H7 (cell line): ENCODE results near the gene CADM2. TPM values are rescaled to one million over a fixed set of nuclear protein-coding genes. Genes with fewer than 3 reads are reported as not detected.
A peak's percentile ranks its signal among the peaks of the same experiment; 100 is the strongest.
"Not testable (repeated sequence)": the region's sequence is repeated elsewhere in the genome, so short reads cannot be mapped to it uniquely, and the experiment has no call there.

Source experiments
- DNase-seq: peaks from one replicate; pipeline ENCODE4 v3.0.0; 2012
- H3K27me3 ChIP-seq: 2 replicates; pipeline ENCODE4 v1.6.0; 2011; ENCODE audit warnings: mild to moderate bottlenecking, low read length; ENCODE audit not compliant: control insufficient read depth, insufficient read depth
- H3K36me3 ChIP-seq: replicated peaks from 2 replicates; pipeline ENCODE4 v1.5.1; 2011; ENCODE audit warnings: low read length; ENCODE audit not compliant: control insufficient read depth, insufficient read depth
- H3K4me3 ChIP-seq: 2 replicates; pipeline ENCODE4 v1.5.1; 2011; ENCODE audit warnings: low read depth, mild to moderate bottlenecking, control low read depth, low read length, moderate library complexity; ENCODE audit not compliant: insufficient read depth
- total RNA-seq: library from RNA; depleted of rRNA; stranded (reverse); fragments of >200 nt; shearing (Covaris generic); gene quantifications from 2 replicates; pipeline ENCODE4 v1.2.3, GENCODE V29; 2014

The CADM2 gene
- total RNA-seq, 1 experiment from 2014 or later = 2.7 TPM

- H3K36me3 ChIP-seq = no peaks in the 10 kb centered on the region
- no peaks in the 10 kb centered on the region for H3K27me3 ChIP-seq
- no peak for DNase-seq
- no peak overlapping the region for H3K4me3 ChIP-seq
Measured at GRCh38 chr3:85502148-85502875, 543.5 kb downstream of the CADM2 start.

GRCh38 chr3:85504129-85504784, 545.5 kb downstream of the CADM2 start:
- H3K4me3 ChIP-seq = peak overlapping the region; percentile 24; the same call in 1 of the 2 replicates
- H3K27me3 ChIP-seq, H3K36me3 ChIP-seq, DNase-seq: not testable (repeated sequence)

DNA sequence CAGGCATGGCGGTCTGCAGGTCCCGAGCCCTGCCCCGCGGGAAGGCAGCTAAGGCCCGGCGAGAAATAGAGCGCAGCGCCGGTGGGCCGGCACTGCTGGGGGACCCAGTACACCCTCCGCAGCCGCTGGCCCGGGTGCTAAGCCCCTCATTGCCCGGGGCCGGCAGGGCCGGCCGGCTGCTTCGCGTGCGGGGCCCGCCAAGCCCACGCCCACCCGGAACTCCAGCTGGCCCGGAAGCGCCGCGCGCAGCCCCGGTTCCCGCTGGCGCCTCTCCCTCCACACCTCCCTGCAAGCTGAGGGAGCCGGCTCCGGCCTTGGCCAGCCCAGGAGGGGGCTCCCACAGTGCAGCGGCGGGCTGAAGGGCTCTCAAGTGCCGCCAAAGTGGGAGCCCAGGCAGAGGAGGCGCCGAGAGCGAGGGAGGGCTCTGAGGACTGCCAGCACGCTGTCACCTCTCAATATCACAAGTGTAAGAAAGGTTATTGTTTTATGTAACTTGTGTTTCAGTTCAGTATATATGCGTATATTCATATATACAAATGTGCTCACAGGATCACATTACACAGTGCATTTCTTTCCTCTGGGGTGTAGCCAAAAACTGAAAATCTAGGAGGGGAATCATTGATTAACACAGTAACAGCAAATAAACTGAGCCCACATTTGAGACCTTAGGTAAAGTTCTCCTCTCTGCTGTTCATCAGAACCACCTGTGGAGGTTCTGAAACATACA, 546.2 kb downstream of the CADM2 start:
- peak overlapping the region; percentile 24; the same call in 1 of the 2 replicates for H3K4me3 ChIP-seq
- not testable (repeated sequence) for DNase-seq, H3K36me3 ChIP-seq, H3K27me3 ChIP-seq

DNA sequence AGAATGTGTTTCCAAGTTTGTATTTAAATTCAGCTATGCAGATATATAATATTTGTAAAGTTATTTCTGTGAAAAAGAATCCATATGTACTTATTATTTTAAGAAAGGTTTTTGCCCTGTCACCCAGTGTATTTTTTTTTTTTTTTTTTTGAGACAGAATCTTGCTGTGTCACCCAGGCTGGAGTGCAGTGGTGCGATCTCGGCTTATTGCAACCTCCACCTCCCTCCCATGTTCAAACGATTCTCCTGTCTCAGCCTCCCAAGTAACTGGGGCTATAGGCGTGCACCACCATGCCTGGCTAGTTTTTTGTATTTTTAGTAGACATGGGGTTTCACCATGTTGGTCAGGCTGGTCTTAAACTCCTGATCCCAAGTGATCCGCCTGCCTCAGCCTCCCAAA, 548.3 kb downstream of the CADM2 start:
- H3K36me3 ChIP-seq, H3K27me3 ChIP-seq, DNase-seq, H3K4me3 ChIP-seq: not testable (repeated sequence)

DNA sequence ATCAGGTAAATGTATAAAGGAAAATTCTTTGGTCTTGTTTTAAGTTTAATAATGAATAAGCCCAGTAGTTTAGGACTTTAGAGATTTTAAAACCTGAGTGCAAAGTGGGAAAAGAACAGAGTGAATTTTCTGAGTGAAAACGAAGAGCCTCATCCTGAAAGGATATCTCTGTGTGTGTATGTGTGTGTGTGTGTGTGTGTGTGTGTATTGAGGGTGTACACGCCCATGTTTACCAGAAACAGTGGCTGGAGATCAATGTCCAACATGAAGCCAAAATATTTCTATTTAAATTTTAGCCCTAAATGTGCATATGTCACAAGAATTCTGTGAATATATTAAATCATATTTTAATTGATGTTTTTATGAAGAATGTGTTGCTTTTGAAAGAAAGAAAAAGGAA, 549.9 kb downstream of the CADM2 start:
- DNase-seq = no peak
- Histone ChIP-seq H3K4me3 (no peak overlapping the region), H3K36me3 (no peaks in the 10 kb centered on the region), H3K27me3 (no peaks in the 10 kb centered on the region)

GRCh38 chr3:85516146-85516545, 557.4 kb downstream of the CADM2 start:
- Histone ChIP-seq H3K36me3 (no peaks in the 10 kb centered on the region), H3K4me3 (no peak overlapping the region), H3K27me3 (no peaks in the 10 kb centered on the region)
- DNase-seq = no peak

GRCh38 chr3:85524104-85524503, 565.3 kb downstream of the CADM2 start:
- no peak for DNase-seq
- Histone ChIP-seq H3K4me3 (no peak overlapping the region), H3K36me3 (no peaks in the 10 kb centered on the region), H3K27me3 (no peaks in the 10 kb centered on the region)

DNA sequence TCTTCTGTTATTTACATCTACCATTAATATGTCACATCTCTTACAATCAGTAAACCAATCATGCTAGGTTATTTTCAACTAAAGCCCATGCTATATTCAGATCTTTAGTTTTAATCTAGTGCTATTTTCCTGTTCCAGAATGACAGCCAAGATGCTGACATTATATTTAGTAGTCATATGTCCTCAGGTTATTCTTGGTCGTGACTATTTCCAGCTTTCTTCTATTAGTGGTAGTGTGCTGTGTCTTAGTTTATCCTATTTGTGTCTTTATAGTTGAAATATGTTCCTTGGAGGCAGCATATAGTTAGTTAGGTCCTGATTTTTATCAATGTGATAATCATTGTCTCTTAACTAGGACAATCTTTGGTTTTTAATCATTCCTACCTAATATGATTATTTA, 566.5 kb downstream of the CADM2 start:
- DNase-seq = no peak
- Histone ChIP-seq H3K27me3 (no peaks in the 10 kb centered on the region), H3K4me3 (no peak overlapping the region), H3K36me3 (no peaks in the 10 kb centered on the region)

DNA sequence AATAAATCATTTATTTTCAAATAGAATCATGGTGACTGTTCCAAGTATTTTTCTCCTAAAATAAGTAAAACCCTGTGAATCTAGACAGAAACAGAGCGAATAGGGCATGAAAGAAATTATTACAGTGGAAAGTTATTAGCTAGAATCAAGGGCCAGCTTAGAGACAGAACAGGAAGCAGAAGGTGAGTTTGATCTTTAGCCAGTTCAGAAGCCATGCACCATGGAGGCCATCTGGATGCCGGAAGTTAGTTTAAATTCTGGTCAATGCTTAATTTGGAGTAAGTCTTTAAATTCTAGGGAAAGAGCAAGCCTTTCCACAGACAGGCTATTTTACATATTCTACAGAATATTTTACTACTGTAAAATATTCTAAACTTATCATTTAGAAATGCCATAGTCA, 574.8 kb downstream of the CADM2 start:
- Histone ChIP-seq H3K36me3 (no peaks in the 10 kb centered on the region), H3K27me3 (no peaks in the 10 kb centered on the region), H3K4me3 (no peak overlapping the region)
- DNase-seq = no peak

DNA sequence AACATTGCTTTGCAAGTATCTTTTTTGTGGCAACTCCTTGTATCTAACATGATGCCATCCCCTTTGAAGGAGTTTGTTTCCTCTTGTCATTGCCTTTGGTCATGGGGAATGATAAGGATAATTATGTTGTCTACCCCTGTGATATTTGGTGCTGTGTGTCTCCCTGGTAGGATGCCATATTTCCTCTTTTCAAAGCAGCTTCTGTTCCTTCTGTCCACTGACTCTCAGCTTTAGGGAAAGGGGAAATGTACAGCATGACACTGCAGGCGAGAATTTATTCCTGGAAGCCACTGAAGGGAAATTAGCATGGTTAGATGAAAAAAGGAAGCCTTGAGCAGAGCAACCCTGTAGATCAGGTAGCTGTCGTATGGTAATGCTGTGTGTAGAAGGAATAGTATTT, 576.7 kb downstream of the CADM2 start:
- no peak for DNase-seq
- H3K36me3 ChIP-seq = no peaks in the 10 kb centered on the region
- H3K27me3 ChIP-seq = no peaks in the 10 kb centered on the region
- H3K4me3 ChIP-seq = no peak overlapping the region

- DNase-seq = no peak
- Histone ChIP-seq H3K4me3 (no peak overlapping the region), H3K27me3 (no peaks in the 10 kb centered on the region), H3K36me3 (no peaks in the 10 kb centered on the region)
Measured at GRCh38 chr3:85539232-85539631, 580.4 kb downstream of the CADM2 start.

GRCh38 chr3:85554153-85554552, 595.4 kb downstream of the CADM2 start:
- Histone ChIP-seq H3K4me3 (no peak overlapping the region), H3K27me3 (no peaks in the 10 kb centered on the region; the same call in 1 of the 2 replicates)
- DNase-seq = peak; percentile 22

GRCh38 chr3:85560088-85560785, 601.4 kb downstream of the CADM2 start:
- no peak overlapping the region for H3K4me3 ChIP-seq
- DNase-seq = no peak
- no peaks in the 10 kb centered on the region; the same call in 1 of the 2 replicates for H3K27me3 ChIP-seq
- no peaks in the 10 kb centered on the region for H3K36me3 ChIP-seq

More at GRCh38 chr3:85554153-85554552, 595.4 kb downstream of the CADM2 start:
- no peaks in the 10 kb centered on the region for H3K36me3 ChIP-seq

GRCh38 chr3:85567071-85567676, 608.4 kb downstream of the CADM2 start:
- DNase-seq = peak; percentile 7
- Histone ChIP-seq H3K4me3 (no peak overlapping the region), H3K27me3 (no peaks in the 10 kb centered on the region), H3K36me3 (no peaks in the 10 kb centered on the region)
